H1 (cell line): Measurements from ENCODE around the gene MIS18A.

ENCODE experiments used
- CHD1 ChIP-seq: IDR thresholded peaks from 2 replicates; pipeline ENCODE4 v1.6.1; 2012; ENCODE audit warnings: low read depth, low read length, improper control_type of control experiment
- POLR2A ChIP-seq, 2 experiments: IDR thresholded peaks; 1 replicate in 1 of 2; 2 replicates in 1 of 2; pipeline ENCODE4 v1.6.1; 2011; ENCODE audit warnings: low read depth in 2 of 2, low read length in 2 of 2, mild to moderate bottlenecking in 2 of 2; ENCODE audit errors: control extremely low read depth in 1 of 2
- POLR2AphosphoS5 ChIP-seq: IDR thresholded peaks from 2 replicates; pipeline ENCODE4 v1.6.1; 2011; ENCODE audit warnings: low read depth, low read length
- RAD21 ChIP-seq, 2 experiments: IDR thresholded peaks in 1 of 2; conservative IDR thresholded peaks in 1 of 2; 2 replicates each; pipeline ENCODE4 v1.6.1; 2011; ENCODE audit warnings: low read depth in 2 of 2, low read length in 2 of 2, improper control_type of control experiment in 1 of 2, inconsistent platforms in 1 of 2, mild to moderate bottlenecking in 1 of 2, moderate library complexity in 1 of 2
- SIN3A ChIP-seq, 2 experiments: IDR thresholded peaks in 1 of 2; conservative IDR thresholded peaks in 1 of 2; 2 replicates each; pipeline ENCODE4 v1.6.1; 2011 to 2012; ENCODE audit warnings: low read length in 2 of 2, improper control_type of control experiment in 1 of 2, low read depth in 1 of 2, mild to moderate bottlenecking in 1 of 2
- SUZ12 ChIP-seq: fragments of 200-600 bp; sonication (generic); IDR thresholded peaks from 2 replicates; pipeline ENCODE4 v1.6.1; 2012; ENCODE audit warnings: mild to moderate bottlenecking, inconsistent platforms, low read length, moderate library complexity, mixed read lengths
- TF ChIP-seq, protein P1 (sequence below), 3 experiments: IDR thresholded peaks; 1 replicate in 2 of 3; 2 replicates in 1 of 3; pipeline versions ENCODE4 v1.5.1 to v1.6.1; 2011; ENCODE audit warnings: low read length in 3 of 3, mild to moderate bottlenecking in 3 of 3, inconsistent platforms in 2 of 3, low read depth in 1 of 3, moderate library complexity in 1 of 3; ENCODE audit not compliant: insufficient read depth in 1 of 3; ENCODE audit errors: control extremely low read depth in 1 of 3
- TF ChIP-seq, protein P2 (sequence below): IDR thresholded peaks from 2 replicates; pipeline ENCODE4 v1.6.1; 2012; ENCODE audit warnings: low read length, inconsistent platforms
- TF ChIP-seq, protein P3 (sequence below): IDR thresholded peaks from 2 replicates; pipeline ENCODE4 v1.6.1; 2012; ENCODE audit warnings: inconsistent platforms
- TF ChIP-seq, protein P4 (sequence below): IDR thresholded peaks from 2 replicates; pipeline ENCODE4 v1.6.1; 2012; ENCODE audit warnings: inconsistent platforms

DNA sequence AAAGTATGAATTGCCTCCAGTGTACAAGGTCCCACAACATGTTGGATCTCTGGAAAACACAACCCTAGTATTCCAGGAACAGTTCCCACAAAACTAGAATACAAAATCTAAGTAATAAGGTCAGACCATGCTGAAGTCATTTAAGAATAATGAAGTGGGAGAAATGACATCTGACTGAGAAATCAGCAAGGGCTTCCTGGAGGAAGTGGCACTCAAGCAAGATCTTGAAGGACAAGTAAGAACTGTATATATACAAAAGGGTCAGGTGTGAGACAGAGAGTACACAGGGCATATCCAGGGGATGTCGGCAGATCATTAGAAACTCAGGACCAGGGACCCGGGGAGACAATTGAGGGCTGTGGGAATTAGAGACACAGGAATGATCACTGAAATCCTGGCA lies 18.7 kb downstream of the MIS18A start:
- TF ChIP-seq, protein P1, sequence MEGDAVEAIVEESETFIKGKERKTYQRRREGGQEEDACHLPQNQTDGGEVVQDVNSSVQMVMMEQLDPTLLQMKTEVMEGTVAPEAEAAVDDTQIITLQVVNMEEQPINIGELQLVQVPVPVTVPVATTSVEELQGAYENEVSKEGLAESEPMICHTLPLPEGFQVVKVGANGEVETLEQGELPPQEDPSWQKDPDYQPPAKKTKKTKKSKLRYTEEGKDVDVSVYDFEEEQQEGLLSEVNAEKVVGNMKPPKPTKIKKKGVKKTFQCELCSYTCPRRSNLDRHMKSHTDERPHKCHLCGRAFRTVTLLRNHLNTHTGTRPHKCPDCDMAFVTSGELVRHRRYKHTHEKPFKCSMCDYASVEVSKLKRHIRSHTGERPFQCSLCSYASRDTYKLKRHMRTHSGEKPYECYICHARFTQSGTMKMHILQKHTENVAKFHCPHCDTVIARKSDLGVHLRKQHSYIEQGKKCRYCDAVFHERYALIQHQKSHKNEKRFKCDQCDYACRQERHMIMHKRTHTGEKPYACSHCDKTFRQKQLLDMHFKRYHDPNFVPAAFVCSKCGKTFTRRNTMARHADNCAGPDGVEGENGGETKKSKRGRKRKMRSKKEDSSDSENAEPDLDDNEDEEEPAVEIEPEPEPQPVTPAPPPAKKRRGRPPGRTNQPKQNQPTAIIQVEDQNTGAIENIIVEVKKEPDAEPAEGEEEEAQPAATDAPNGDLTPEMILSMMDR (IDR thresholded peaks at IDR 0.05; ENCODE audit: control extremely low read depth in 1 of 3, insufficient read depth in 1 of 3, low read depth in 1 of 3, low read length in 3 of 3): no peak
- TF ChIP-seq SIN3A (conservative IDR thresholded peaks at IDR 0.05 in 1 of 2, IDR thresholded peaks at IDR 0.05 in 1 of 2; ENCODE audit: low read depth in 1 of 2, low read length in 2 of 2) (no peak), RAD21 (IDR thresholded peaks at IDR 0.05 in 1 of 2, conservative IDR thresholded peaks at IDR 0.05 in 1 of 2; ENCODE audit: low read depth in 2 of 2, low read length in 2 of 2) (no peak), POLR2AphosphoS5 (no peak), SUZ12 (no peak), POLR2A (IDR thresholded peaks at IDR 0.05; ENCODE audit: control extremely low read depth in 1 of 2, low read depth in 2 of 2, low read length in 2 of 2) (no peak), CHD1 (no peak)
- TF ChIP-seq, protein P2, sequence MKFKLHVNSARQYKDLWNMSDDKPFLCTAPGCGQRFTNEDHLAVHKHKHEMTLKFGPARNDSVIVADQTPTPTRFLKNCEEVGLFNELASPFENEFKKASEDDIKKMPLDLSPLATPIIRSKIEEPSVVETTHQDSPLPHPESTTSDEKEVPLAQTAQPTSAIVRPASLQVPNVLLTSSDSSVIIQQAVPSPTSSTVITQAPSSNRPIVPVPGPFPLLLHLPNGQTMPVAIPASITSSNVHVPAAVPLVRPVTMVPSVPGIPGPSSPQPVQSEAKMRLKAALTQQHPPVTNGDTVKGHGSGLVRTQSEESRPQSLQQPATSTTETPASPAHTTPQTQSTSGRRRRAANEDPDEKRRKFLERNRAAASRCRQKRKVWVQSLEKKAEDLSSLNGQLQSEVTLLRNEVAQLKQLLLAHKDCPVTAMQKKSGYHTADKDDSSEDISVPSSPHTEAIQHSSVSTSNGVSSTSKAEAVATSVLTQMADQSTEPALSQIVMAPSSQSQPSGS: no peak
- TF ChIP-seq, protein P3, sequence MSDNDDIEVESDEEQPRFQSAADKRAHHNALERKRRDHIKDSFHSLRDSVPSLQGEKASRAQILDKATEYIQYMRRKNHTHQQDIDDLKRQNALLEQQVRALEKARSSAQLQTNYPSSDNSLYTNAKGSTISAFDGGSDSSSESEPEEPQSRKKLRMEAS: no peak
- TF ChIP-seq, protein P4, sequence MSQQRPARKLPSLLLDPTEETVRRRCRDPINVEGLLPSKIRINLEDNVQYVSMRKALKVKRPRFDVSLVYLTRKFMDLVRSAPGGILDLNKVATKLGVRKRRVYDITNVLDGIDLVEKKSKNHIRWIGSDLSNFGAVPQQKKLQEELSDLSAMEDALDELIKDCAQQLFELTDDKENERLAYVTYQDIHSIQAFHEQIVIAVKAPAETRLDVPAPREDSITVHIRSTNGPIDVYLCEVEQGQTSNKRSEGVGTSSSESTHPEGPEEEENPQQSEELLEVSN: no peak
